IMR-90 (cell line): ENCODE data around the gene MED12L. TPM values are rescaled to one million over a fixed set of nuclear protein-coding genes. Genes with fewer than 3 reads are reported as not detected.

Experiments used
- ATAC-seq: fragments of 200-7000 bp; cut with Tn5 transposase; 2 replicates; pipeline ENCODE4 v1.9.1; 2020; ENCODE audit warnings: low read depth, mild to moderate bottlenecking, moderate library complexity
- BruUV-seq: library from RNA; stranded (reverse); fragments of 400-500 nt; replicated peaks from 2 replicates; lab custom pipeline; 2021; lab: Mats Ljungman, UMichigan
- CTCF ChIA-PET: fragments of 300-600 bp; formaldehyde crosslinking; extraction: SDS; loops from one replicate; lab custom pipeline; 2021; ENCODE audit warnings: antibody characterized with exemption; lab: Yijun Ruan, JAX
- POLR2A ChIA-PET: fragments of 300-600 bp; sonication (Branson Sonifier 250); formaldehyde crosslinking; loops from one replicate; lab custom pipeline; 2022; ENCODE audit warnings: antibody characterized with exemption; ENCODE audit not compliant: unreplicated experiment; lab: Charles Lee
- DNase-seq: peaks from one replicate; pipeline ENCODE4 v3.0.0; 2013
- H2AFZ ChIP-seq: replicated peaks from 2 replicates; pipeline ENCODE3; 2013; ENCODE audit warnings: low read length, mild to moderate bottlenecking; ENCODE audit not compliant: poor library complexity
- H2AK5ac ChIP-seq: 2 replicates; pipeline ENCODE4 v1.6.1; 2013; ENCODE audit warnings: low read depth, low read length, inconsistent platforms
- H2AK9ac ChIP-seq: replicated peaks from 2 replicates; pipeline ENCODE3; 2013; ENCODE audit warnings: mild to moderate bottlenecking, low read depth, low read length, moderate library complexity; ENCODE audit not compliant: poor library complexity
- H2BK120ac ChIP-seq: 2 replicates; pipeline ENCODE4 v1.6.1; 2013; ENCODE audit warnings: low read depth, low read length, inconsistent platforms
- H2BK15ac ChIP-seq: 3 replicates; pipeline ENCODE4 v1.6.1; 2013; ENCODE audit warnings: low read depth, low read length, inconsistent platforms
- H2BK20ac ChIP-seq: 2 replicates; pipeline ENCODE4 v1.6.1; 2013; ENCODE audit warnings: low read depth, mild to moderate bottlenecking, inconsistent platforms, low read length, moderate library complexity
- H2BK5ac ChIP-seq: 2 replicates; pipeline ENCODE4 v1.6.1; 2013; ENCODE audit warnings: mild to moderate bottlenecking, low read depth, low read length, inconsistent platforms; ENCODE audit not compliant: poor library complexity, severe bottlenecking
- H3K14ac ChIP-seq: replicated peaks from 2 replicates; pipeline ENCODE4 v1.6.1; 2013; ENCODE audit warnings: low read depth, low read length, inconsistent platforms
- H3K18ac ChIP-seq: 2 replicates; pipeline ENCODE4 v1.6.1; 2013; ENCODE audit warnings: low read depth, low read length, control low read depth
- H3K23ac ChIP-seq: 2 replicates; pipeline ENCODE4 v1.6.1; 2013; ENCODE audit warnings: low read depth, low read length, inconsistent platforms
- H3K27ac ChIP-seq: 2 replicates; pipeline ENCODE4 v1.5.1; 2013; ENCODE audit warnings: mild to moderate bottlenecking, control low read depth, low read length; ENCODE audit not compliant: insufficient read depth
- H3K27me3 ChIP-seq: 2 replicates; pipeline ENCODE4 v1.6.1; 2013; ENCODE audit warnings: low read length; ENCODE audit not compliant: control insufficient read depth, insufficient read depth
- H3K36me3 ChIP-seq: 2 replicates; pipeline ENCODE4 v1.6.1; 2013; ENCODE audit warnings: low read length, mixed read lengths; ENCODE audit not compliant: control insufficient read depth, insufficient read depth
- H3K4ac ChIP-seq: 2 replicates; pipeline ENCODE4 v1.6.1; 2013; ENCODE audit warnings: low read depth, low read length, inconsistent platforms
- H3K4me1 ChIP-seq: 2 replicates; pipeline ENCODE4 v1.6.1; 2013; ENCODE audit warnings: low read length, mixed read lengths; ENCODE audit not compliant: control insufficient read depth, insufficient read depth
- H3K4me2 ChIP-seq: 2 replicates; pipeline ENCODE4 v1.6.1; 2013; ENCODE audit warnings: low read depth, mild to moderate bottlenecking, control low read depth, low read length, moderate library complexity
- H3K4me3 ChIP-seq: 2 replicates; pipeline ENCODE4 v1.5.1; 2013; ENCODE audit warnings: low read depth, mild to moderate bottlenecking, control low read depth, low read length, moderate library complexity; ENCODE audit not compliant: insufficient read depth
- H3K56ac ChIP-seq: 2 replicates; pipeline ENCODE4 v1.6.1; 2013; ENCODE audit warnings: low read length, inconsistent platforms; ENCODE audit not compliant: insufficient read depth; ENCODE audit errors: extremely low read depth
- H3K79me1 ChIP-seq, 2 experiments: 2 replicates each; pipeline ENCODE4 v1.6.1; 2013; ENCODE audit warnings: low read length in 2 of 2, inconsistent platforms in 1 of 2, low read depth in 1 of 2
- H3K9ac ChIP-seq: 2 replicates; pipeline ENCODE4 v1.6.1; 2013; ENCODE audit warnings: low read depth, low read length, control low read depth
- H3K9me1 ChIP-seq: 2 replicates; pipeline ENCODE4 v1.6.1; 2013; ENCODE audit warnings: low read length, inconsistent platforms; ENCODE audit not compliant: insufficient read depth
- H3K9me3 ChIP-seq: 2 replicates; pipeline ENCODE4 v1.6.1; 2013; ENCODE audit warnings: low read length; ENCODE audit not compliant: control insufficient read depth, insufficient read depth
- H4K20me1 ChIP-seq: 2 replicates; pipeline ENCODE4 v1.6.1; 2013; ENCODE audit warnings: low read length, inconsistent platforms; ENCODE audit not compliant: insufficient read depth
- H4K5ac ChIP-seq: 2 replicates; pipeline ENCODE4 v1.6.1; 2013; ENCODE audit warnings: mild to moderate bottlenecking, low read depth, low read length, control low read depth
- H4K8ac ChIP-seq, 2 experiments: 2 replicates each; pipeline ENCODE4 v1.6.1; 2013; ENCODE audit warnings: low read depth in 2 of 2, low read length in 2 of 2, control low read depth in 1 of 2, inconsistent platforms in 1 of 2
- H4K91ac ChIP-seq: 2 replicates; pipeline ENCODE4 v1.6.1; 2013; ENCODE audit warnings: low read depth, low read length, inconsistent platforms; ENCODE audit not compliant: insufficient read depth
- BHLHE40 ChIP-seq: fragments of 150-350 bp; IDR thresholded peaks from 2 replicates; pipeline ENCODE4 v1.6.1; 2016; ENCODE audit warnings: mild to moderate bottlenecking, low read depth, low read length
- CEBPB ChIP-seq: IDR thresholded peaks from 2 replicates; pipeline ENCODE4 v1.6.1; 2012; ENCODE audit warnings: low read depth, low read length, improper control_type of control experiment
- CHD1 ChIP-seq: IDR thresholded peaks from 2 replicates; pipeline ENCODE4 v1.6.1; 2012; ENCODE audit warnings: low read depth, low read length, improper control_type of control experiment
- ELK1 ChIP-seq: fragments of 150-350 bp; IDR thresholded peaks from 2 replicates; pipeline ENCODE4 v1.6.1; 2016; ENCODE audit warnings: low read depth, mild to moderate bottlenecking, low read length, moderate library complexity, borderline replicate concordance
- FOS ChIP-seq: fragments of 150-350 bp; IDR thresholded peaks from 2 replicates; pipeline ENCODE4 v1.6.1; 2016; ENCODE audit warnings: low read depth, low read length
- MAFK ChIP-seq: IDR thresholded peaks from 2 replicates; pipeline ENCODE4 v1.6.1; 2012; ENCODE audit warnings: low read depth, low read length, improper control_type of control experiment
- MAZ ChIP-seq: IDR thresholded peaks from 2 replicates; pipeline ENCODE4 v1.6.1; 2012; ENCODE audit warnings: low read depth, mild to moderate bottlenecking, low read length, improper control_type of control experiment, moderate library complexity, borderline replicate concordance
- MXI1 ChIP-seq: IDR thresholded peaks from 2 replicates; pipeline ENCODE4 v1.6.1; 2012; ENCODE audit warnings: low read depth, mild to moderate bottlenecking, low read length, moderate library complexity, borderline replicate concordance
- NFE2L2 ChIP-seq: fragments of 150-350 bp; IDR thresholded peaks from 2 replicates; pipeline ENCODE4 v1.6.1; 2016; ENCODE audit warnings: low read depth, mild to moderate bottlenecking, low read length
- POLR2A ChIP-seq: IDR thresholded peaks from 2 replicates; pipeline ENCODE4 v1.6.1; 2012; ENCODE audit warnings: mild to moderate bottlenecking, low read depth, low read length
- RCOR1 ChIP-seq: IDR thresholded peaks from 2 replicates; pipeline ENCODE4 v1.6.1; 2012; ENCODE audit warnings: mild to moderate bottlenecking, low read length, improper control_type of control experiment; ENCODE audit not compliant: insufficient replicate concordance
- RFX5 ChIP-seq: IDR thresholded peaks from 2 replicates; pipeline ENCODE4 v1.8.0; 2012; ENCODE audit warnings: low read depth, mild to moderate bottlenecking, low read length, moderate library complexity
- WGBS, 2 experiments: methylation state at CpG; one replicate each; pipeline versions ENCODE4 v1.1.5 to v1.1.7; 2013; ENCODE audit warnings: missing lambda C conversion rate in 2 of 2; ENCODE audit not compliant: insufficient read length in 1 of 2; ENCODE audit errors: extremely low coverage in 2 of 2; 5-methylcytosine and 5-hydroxymethylcytosine counted together
- dilution Hi-C: fragments of 300-500 bp; cut with HindIII; formaldehyde crosslinking; loops from one replicate; pipeline ENCODE4 v1.14.3; 2018; ENCODE audit warnings: low sequenced_read_pairs; ENCODE audit not compliant: unreplicated experiment
- in situ Hi-C: fragments of 300-500 bp; cut with MboI; formaldehyde crosslinking; loops from 3 replicates; pipeline ENCODE4 v1.14.3; 2019; ENCODE audit warnings: low sequenced_read_pairs, inconsistent platforms, mixed read lengths
- intact Hi-C: fragments of 100-400 bp; cut with micrococcal nuclease; formaldehyde crosslinking; loops from 2 replicates; pipeline ENCODE4 v1.10.0; 2022
- polyA plus RNA-seq, 3 experiments: library from polyadenylated mRNA; depleted of rRNA; stranded (reverse); fragments of >200 nt; gene quantifications; 2 replicates each; pipeline ENCODE4 v1.2.3, GENCODE V29; 2012; ENCODE audit warnings: low replicate concordance in 1 of 3
- total RNA-seq: library from RNA; depleted of rRNA; stranded (reverse); fragments of >200 nt; gene quantifications from 2 replicates; pipeline ENCODE4 v1.2.3, GENCODE V29; 2012
- TF ChIP-seq, protein P1 (sequence below): conservative IDR thresholded peaks from 2 replicates; pipeline ENCODE4 v1.5.1; 2012; ENCODE audit warnings: mild to moderate bottlenecking, low read depth, low read length, improper control_type of control experiment
- TF ChIP-seq, protein P2 (sequence below): fragments of 150-350 bp; IDR thresholded peaks from 2 replicates; pipeline ENCODE4 v1.6.1; 2017; ENCODE audit warnings: mild to moderate bottlenecking, antibody characterized with exemption, low read length, low read depth

The MED12L gene
- total and polyA plus RNA-seq, 2 of the 4 experiments (the other 2 are of a cell fraction), result 0.05 to 0.18 TPM

GRCh38 chr3:151415289-151415688 lies 329.8 kb downstream of the MED12L start:
- no TSS peak for BruUV-seq
- dilution Hi-C loops, result no loop called here
- no peak overlapping the region for H3K14ac ChIP-seq
- H3K4me1 ChIP-seq, result peaks cover 4% of the 10 kb centered on the region
- no peak overlapping the region for H3K27ac ChIP-seq
- H3K23ac ChIP-seq, result no peak overlapping the region
- no peak overlapping the region for H3K4me3 ChIP-seq
- no peak overlapping the region for H2AK9ac ChIP-seq
- ChIA-PET CTCF (no interaction called here), POLR2A (no interaction called here)
- in situ Hi-C loops, result no loop called here
- H3K4ac ChIP-seq, result no peak overlapping the region
- H2AK5ac ChIP-seq, result no peak overlapping the region
- no peak overlapping the region for H2BK15ac ChIP-seq
- H3K18ac ChIP-seq, result no peak overlapping the region
- DNase-seq (no peak), ATAC-seq (no peak)
- no peaks in the 10 kb centered on the region for H4K20me1 ChIP-seq
- H4K91ac ChIP-seq, result no peak overlapping the region
- H3K9ac ChIP-seq, result no peak overlapping the region
- H3K36me3 ChIP-seq, result no peaks in the 10 kb centered on the region
- no peaks in the 10 kb centered on the region for H3K9me3 ChIP-seq
- no peak overlapping the region for H2BK20ac ChIP-seq
- H2BK120ac ChIP-seq, result no peak overlapping the region
- no peak overlapping the region for H3K56ac ChIP-seq
- no peak overlapping the region for H2BK5ac ChIP-seq
- no peak for TF ChIP-seq FOS
- no peak for TF ChIP-seq RFX5
- no peak for TF ChIP-seq MAFK
- TF ChIP-seq POLR2A, result no peak
- TF ChIP-seq NFE2L2, result no peak
- no peak for TF ChIP-seq CHD1
- TF ChIP-seq, protein P1, sequence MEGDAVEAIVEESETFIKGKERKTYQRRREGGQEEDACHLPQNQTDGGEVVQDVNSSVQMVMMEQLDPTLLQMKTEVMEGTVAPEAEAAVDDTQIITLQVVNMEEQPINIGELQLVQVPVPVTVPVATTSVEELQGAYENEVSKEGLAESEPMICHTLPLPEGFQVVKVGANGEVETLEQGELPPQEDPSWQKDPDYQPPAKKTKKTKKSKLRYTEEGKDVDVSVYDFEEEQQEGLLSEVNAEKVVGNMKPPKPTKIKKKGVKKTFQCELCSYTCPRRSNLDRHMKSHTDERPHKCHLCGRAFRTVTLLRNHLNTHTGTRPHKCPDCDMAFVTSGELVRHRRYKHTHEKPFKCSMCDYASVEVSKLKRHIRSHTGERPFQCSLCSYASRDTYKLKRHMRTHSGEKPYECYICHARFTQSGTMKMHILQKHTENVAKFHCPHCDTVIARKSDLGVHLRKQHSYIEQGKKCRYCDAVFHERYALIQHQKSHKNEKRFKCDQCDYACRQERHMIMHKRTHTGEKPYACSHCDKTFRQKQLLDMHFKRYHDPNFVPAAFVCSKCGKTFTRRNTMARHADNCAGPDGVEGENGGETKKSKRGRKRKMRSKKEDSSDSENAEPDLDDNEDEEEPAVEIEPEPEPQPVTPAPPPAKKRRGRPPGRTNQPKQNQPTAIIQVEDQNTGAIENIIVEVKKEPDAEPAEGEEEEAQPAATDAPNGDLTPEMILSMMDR, result no peak
- TF ChIP-seq, protein P2, sequence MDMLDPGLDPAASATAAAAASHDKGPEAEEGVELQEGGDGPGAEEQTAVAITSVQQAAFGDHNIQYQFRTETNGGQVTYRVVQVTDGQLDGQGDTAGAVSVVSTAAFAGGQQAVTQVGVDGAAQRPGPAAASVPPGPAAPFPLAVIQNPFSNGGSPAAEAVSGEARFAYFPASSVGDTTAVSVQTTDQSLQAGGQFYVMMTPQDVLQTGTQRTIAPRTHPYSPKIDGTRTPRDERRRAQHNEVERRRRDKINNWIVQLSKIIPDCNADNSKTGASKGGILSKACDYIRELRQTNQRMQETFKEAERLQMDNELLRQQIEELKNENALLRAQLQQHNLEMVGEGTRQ, result no peak
- TF ChIP-seq BHLHE40, result no peak
- TF ChIP-seq ELK1, result no peak
- TF ChIP-seq MAZ, result no peak
- no peak for TF ChIP-seq CEBPB
- no peak for TF ChIP-seq MXI1
- TF ChIP-seq RCOR1, result no peak
- WGBS, 2 experiments, result 67% methylated on average over 1 of the region's 1 CpG; no CpG with 5 or more reads in 1 of the 2 experiments
- no peak overlapping the region for H3K4me2 ChIP-seq
- no peak overlapping the region for H2AFZ ChIP-seq
- no peak overlapping the region for H4K8ac ChIP-seq
- intact Hi-C loops, result no loop called here
- H3K27me3 ChIP-seq, result no peaks in the 10 kb centered on the region
- peaks cover 4% of the 10 kb centered on the region for H3K9me1 ChIP-seq
- H3K79me1 ChIP-seq, result no peaks in the 10 kb centered on the region
- H4K5ac ChIP-seq, result no peak overlapping the region
